H4 (cell line): Measurements from ENCODE around the gene NUDT6. TPM values are rescaled to one million over a fixed set of nuclear protein-coding genes. Genes with fewer than 3 reads are reported as not detected.
"Not testable (repeated sequence)": the region's sequence is repeated elsewhere in the genome, so short reads cannot be mapped to it uniquely, and the experiment has no call there.

Experiments
- DNase-seq: peaks from one replicate; pipeline ENCODE4 v3.0.0-alpha.2; 2015; ENCODE audit warnings: low spot score
- total RNA-seq: library from RNA; depleted of rRNA; stranded (reverse); fragments of >200 nt; shearing (Covaris generic); gene quantifications from 2 replicates; pipeline ENCODE4 v1.2.3, GENCODE V29; 2014

NUDT6 gene
- total RNA-seq, 1 experiment from 2014 or later = 11.4 TPM

DNA sequence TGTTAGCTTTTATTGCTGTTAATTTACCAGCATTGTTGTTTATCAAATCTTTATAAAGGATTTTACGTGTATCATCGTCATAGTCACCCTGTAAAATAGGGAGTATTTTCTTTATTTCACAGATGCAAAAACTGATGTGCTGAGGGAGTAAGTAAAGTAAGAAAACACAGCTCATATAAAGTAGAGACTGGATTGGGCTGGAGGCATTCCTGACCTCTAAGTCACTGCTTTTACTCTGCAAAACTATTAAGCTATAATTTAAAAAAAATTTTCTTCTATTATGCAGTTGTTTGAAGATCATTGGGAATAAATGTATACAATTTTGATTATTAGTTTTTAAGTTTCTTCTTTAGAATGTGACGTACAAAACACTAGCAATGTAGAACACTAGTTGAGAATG, 45.9 kb downstream of the NUDT6 start:
- no peak for DNase-seq

DNA sequence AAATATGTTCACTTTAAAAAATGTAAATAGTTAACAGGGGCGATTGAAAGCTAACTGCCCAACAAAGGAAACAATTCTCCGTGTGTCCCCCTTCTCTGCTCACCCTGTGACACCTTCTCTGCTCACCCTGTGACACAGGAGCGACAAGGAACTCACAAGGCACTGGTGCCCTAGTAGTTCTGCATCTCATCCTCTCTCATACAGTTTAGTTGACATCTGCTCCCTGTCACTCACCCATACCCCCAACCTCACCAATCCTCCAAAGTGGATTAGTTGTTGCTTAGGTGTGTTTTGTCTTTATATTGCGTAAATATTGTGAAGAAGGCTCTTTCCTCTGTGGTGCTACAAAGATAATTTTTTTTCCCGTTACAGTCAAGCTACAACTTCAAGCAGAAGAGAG, 46.4 kb downstream of the NUDT6 start:
- no peak for DNase-seq

DNA sequence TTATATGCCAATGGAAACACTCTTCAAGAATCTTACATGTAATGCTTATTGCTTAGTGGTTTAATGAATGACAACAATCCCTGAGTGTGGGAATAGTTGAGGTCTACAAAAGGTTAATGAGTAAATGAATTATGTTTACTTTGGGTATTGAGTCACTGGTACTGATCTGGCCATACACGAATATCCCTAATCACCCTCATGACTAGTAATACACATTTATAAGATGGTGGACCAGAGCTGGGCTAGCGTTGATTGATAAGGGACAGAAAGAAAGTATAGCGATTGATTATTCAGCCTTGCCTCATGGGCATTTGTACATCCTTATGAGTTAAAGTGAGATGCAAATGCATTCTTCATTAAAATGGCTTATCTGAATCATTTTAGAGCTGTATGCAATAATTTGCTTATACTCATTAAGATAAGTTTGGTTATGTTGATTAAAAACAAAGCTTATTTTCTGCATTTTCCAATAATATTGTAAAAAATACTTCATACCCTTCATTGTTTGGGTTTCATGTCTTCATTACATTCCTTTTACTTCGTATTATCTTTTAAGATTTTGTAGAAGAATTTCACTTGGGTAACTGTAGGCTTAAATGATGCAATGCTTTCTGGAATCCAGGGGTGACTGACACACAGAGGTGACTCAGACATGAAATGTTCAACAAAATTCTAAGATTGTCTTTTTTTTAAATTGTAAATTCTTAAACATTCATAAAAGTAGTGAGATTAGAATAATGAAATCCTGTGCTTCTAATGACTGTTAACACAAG, 48.4 kb downstream of the NUDT6 start:
- peak; percentile 19 for DNase-seq

DNA sequence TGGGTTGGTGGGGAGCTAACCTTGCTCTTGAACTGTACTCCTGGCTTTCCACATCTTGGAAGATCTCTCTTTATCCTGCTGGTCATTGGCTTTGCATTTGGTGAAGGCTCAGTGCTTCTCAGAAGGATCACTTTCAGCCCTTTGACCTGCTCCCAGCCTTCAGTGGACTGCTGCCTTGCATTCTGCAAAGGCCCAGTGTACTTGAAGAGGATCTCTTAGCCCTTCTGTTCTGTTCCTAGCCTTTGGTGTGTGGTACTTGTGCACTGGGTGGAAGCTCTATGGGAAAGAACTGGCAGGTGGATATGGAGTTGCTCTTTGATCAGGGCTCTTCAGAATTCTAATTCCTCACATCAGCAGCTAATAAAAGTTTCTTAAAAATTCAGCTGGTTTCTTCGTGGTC, 49.3 kb downstream of the NUDT6 start:
- DNase-seq = no peak

DNA sequence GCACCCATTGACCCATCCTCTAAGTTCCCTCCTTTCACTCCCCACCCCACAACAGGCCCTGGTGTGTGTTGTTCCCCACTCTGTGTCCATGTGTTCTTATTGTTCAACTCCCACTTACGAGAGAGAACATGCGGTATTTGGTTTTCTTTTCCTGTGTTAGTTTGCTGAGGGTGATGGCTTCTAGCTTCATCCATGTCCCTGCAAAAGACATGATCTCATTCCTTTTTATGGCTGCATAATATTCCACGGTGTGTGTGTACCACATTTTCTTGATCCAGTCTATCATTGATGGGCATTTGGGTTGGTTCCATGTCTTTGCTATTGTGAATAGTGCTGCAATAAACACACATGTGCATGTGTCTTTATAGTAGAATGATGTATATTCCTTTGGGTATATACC, 54.2 kb downstream of the NUDT6 start:
- not testable (repeated sequence) for DNase-seq

DNA sequence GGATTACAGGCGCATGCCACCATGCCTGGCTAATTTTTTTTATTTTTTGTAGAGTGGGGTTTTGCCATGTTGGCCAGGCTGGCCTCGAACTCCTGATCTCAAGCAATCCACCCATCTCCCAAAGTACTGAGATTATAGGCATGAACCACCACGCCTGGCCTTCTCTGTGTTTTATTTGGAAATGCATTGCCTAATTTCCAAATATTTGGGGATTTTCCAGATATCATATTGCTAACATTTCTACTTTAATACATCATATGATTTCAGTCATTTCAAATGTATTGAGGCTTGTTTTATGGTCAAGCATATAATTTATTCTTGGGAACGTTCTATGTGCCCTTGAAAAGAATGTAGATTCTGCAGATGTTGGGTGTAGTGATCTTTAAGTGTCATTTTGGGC, 57.0 kb downstream of the NUDT6 start:
- no peak for DNase-seq

DNA sequence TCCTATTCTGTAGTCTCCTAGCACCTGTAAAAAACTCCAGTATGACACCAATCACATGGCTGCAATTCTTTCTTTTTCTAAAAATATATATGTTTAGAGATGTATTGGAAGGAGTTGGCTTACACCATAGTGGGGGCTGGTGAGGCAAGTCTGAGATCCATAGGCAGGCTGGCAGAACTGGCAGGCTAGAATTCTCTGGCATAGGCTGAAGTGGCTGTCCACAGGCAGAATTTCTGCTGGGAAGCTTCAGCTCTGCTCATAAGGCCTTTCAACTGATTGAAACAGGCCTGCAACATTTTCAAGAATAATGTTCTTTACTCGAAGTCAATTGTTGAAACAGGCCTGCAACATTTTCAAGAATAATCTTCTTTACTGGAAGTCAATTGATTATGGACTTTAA, 58.8 kb downstream of the NUDT6 start:
- no peak for DNase-seq

DNA sequence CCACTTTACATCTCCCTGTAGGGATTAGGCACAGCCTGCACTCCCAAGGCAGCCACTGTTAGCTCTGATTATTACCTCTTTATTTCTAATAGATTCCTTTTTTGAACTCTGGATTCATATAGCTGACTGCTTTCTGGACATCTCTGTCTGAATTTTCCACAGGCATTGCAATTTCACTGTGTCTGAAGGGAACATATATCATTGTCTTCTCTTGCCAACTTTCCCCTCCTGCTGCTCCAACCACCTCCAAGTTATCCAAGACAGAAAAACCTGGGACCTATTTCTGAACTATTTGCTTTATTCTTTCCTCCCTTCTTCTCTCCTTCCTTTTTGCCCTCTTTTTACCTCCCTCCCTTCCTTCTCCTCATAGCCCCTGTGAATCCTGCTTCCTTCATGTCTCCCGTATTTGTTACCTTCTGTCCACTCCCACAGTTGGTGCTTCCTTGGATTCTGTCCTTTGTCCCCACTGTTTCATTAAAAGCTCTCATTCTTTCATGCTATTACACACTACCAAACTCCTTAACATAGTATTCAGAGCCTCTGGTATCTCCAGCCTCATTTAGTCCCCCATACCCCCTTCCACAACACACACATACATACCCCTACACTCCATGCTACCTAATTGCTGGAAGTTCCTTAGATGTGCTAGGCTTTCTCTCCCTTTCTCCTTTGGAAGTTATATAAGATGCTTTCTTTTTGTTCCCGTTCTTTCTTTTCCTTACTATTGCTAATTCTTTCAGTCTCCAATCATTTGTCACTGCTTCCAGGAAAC, 61.0 kb downstream of the NUDT6 start:
- DNase-seq = no peak

DNA sequence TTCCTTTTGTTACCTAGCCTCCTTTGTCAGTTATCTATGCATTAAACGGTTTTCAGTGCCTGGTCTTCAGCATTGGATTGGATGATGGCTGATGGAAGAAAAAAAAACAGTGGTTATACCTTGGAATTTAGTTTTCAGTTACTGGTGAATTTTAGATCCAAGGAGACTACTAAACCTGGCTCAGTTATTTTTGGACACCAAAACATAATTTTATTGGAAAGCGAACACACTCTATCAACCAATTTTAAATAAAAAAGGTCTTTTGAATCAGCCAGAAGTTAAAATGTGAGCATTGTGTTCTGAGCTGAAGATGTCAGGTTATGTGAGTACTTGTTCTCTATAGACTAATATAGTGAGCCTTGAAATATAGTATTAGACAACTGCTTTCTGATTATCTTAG, 63.7 kb downstream of the NUDT6 start:
- DNase-seq = no peak

DNA sequence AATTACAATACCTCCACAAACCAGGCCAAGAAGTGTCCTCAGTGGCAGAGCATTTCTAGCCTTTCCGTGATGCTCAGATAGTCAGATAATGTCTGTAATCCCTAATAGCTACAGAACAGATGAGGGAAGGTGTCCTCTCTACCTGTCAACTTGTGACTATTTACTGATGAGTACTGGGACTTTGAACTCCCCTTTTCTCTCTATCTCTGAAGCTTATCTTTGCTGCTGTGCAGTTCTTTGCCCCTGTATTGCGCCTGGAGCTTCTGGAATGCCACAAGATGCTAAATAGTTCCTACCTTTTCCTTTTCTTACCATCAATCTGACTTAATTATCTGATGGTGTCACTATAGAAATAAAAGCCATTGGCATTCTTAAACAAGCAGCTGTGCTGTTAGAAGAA, 65.2 kb downstream of the NUDT6 start:
- no peak for DNase-seq

DNA sequence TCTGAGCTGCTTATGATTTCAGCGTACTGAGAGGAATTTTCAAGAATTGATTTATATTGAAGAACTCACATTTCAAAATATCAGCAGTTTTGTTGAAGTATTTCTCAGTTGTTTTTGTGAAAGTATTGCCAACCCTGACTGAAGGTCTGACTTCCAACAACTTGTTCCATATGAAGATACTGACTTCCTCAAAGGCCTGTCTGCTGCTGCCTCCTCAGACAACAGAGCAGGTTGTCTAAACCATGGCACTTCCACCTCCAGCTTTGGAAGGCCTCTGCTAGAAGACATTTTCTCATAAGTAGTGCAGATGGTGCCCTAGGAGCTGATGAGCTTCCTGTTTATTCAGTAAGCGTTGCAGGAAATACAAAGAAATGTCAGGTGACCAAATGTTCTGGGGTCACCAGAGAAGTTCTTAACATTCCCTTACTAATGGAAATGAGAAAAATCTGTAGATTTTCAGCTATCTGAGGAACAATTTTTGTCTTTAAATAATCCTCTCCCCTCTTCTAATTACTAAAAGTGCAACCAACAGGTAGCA, 67.0 kb downstream of the NUDT6 start:
- no peak for DNase-seq

DNA sequence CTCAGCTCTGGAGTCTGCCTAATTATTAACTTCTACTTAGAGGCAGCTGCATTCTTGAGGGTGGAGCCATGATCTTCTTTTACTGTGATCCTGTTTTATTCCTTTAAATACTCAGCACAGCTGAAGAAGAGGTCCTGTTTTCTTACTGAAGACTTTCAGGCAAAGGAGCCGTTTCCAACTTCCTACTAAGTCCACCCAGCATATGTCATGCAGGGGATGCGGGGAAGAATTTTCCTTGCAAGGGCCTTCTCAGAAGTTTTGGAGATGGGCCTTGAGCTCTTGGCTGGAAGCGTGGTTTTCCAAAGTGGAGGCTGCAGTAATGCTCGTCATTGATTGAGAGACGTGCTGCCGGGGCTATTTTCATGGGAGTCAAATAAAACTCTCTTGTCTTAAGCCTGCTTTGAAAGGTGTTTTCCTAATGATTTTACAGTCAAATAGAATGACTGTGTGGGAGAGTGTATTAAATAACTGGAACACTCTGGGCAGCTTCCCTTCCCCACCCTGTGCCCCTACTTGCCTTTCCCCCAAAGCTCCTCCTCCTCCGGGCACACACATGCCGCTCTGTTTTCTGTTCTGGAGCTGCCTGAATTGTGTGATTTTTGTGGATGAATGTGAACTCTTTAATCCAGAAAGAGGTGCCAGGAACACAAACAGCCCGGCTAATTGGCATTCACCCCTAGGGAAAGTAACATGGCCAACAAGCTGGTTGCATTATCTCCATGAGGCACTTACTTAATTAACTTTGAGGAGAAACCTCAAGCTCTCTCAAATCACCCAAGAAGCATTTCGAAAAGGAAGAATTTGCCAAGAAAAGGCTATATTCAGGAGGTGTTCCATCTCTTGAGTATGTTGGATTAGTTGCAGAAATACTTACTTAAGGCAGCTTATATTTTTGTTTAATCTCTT, 67.7 kb downstream of the NUDT6 start:
- no peak for DNase-seq

DNA sequence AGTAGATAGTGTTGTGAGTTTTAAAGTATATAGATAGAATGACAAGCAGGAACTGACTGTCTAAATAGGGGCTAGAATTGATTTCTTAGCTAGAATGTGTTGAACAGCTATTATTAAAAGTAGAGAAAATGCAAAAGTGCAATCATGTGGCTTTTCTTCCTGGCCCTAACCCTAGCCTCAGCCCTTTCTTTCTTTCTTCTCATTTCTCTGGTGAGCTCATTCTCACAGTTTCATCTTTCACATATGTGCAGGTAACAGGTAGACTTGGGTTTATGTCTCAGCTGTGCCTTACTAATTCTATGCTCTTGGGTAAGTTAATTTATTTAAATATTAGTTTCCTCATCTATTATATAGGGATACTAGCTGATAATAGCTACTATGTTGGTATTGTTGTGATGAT, 70.8 kb downstream of the NUDT6 start:
- no peak for DNase-seq

DNA sequence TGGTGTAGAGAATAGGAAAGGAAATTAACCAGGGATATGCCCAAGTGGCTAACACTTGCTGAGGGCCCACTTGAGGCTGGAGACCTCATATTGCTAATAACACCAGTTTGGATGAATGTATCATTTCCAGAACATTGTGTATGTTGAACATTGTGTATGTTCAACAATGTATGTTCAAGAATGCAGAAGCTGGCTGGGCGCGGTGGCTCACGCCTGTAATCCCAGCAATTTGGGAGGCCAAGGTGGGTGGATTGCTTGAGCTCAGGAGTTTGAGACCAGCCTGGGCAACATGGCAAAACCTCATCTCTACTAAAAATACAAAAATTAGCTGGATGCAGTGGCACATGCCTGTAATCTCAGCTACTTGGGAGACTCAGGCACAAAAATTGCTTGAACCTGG, 72.6 kb downstream of the NUDT6 start:
- DNase-seq = not testable (repeated sequence)

DNA sequence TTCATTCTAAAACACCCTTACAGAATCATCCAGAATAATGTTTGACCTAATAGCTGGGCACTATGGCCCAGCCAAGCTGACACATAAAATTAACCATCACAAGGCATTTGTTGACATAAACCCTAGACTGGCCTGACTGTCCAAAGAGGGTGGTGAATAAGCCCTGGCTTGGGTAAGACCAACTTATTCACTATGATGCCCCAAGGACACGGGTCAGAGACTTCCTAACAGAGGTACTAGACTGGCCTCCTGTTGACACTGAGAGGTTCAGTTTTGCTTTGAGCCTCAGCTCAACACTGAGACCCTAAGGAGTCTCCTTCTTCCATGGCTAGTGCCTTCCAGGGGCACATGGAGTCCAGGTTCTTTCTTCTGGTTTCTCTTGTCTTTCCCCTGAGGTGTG, 74.5 kb downstream of the NUDT6 start:
- no peak for DNase-seq

DNA sequence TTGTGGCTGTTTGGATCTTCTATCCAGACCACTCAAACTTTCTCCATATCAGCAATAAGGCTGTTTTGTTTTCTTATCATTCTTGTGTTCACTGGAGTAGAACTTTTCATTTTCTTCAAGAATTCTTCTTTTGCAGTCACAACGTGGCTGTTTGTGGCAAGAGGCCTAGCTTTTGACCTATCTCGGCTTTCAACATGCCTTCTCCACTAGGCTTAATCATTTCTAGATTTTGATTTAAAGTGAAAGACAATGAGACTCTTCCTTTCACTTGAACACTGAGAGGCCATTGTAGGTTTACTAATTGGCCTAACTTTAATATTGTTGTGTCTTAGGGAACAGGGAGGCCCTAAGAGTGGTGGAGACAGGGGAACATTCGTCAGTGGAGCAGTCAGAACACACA, 76.6 kb downstream of the NUDT6 start:
- DNase-seq = no peak

DNA sequence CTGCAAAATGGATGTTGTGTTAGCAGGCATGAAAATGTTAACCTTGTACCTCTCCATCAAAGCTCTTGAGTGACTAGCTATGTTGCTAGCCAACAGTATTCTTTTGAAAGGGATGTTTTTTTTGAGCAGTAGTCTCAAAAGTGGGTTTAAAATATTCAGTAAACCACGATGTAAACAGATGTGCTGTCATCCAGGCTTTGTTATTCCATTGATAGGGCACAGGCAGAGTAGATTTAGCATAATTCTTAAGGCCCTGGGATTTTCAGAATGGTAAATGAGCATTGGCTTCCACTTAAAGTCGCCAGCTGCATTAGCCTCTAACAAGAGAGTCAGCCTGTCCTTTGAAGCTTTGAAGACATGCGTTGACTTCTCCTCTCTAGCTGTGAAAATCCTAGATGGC, 77.3 kb downstream of the NUDT6 start:
- DNase-seq = no peak

DNA sequence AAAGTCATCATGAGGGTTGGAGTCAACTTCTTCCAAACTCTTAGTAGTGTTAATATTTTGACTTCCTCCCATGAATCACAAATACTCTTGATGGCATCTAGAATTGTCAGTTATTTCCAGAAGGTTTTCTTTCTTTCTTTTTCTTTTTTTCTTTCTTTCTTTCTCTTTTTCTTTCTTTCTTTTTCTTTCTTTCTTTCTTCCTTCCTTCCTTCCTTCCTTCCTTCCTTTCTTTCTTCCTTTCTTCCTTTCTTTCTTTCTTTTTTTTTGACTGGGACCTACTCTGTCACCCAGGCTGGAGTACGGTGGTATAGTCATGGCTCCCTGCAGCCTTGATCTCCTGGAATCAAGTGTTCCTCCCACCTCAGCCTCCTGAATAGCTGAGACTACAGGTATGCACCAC, 78.0 kb downstream of the NUDT6 start:
- DNase-seq = not testable (repeated sequence)

DNA sequence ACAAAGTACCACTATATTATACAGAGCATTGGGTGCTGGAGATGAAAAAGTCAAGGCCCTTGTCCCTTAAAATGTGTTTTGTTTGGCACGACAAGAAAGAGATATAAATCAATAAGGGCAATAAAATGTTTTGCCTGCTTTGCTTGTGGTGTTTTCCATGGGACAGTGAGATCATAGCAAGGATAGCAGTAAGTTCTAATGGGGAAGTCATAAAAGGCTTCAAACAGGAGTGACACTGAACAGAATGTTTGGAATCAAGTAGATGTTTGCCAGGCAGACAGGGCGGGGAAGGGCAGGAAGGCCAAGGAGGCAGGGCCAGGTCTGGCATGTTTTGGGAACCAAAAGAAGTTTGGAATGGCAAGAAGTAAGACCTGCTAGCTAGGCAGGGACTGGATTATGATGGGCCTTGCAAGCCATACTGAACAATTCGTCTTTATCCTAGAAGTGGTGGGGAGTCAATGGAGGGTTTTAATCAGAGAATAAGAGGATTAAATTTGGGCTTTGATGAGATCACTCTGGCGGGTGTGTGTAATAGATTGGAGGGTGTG, 79.3 kb downstream of the NUDT6 start:
- no peak for DNase-seq
